Measurements from ENCODE around the gene KRT86. TPM values are rescaled to one million over a fixed set of nuclear protein-coding genes. Genes with fewer than 3 reads are reported as not detected.

KRT86 gene
- total RNA-seq, 1 donor from 2014 or later, result not detected

DNA sequence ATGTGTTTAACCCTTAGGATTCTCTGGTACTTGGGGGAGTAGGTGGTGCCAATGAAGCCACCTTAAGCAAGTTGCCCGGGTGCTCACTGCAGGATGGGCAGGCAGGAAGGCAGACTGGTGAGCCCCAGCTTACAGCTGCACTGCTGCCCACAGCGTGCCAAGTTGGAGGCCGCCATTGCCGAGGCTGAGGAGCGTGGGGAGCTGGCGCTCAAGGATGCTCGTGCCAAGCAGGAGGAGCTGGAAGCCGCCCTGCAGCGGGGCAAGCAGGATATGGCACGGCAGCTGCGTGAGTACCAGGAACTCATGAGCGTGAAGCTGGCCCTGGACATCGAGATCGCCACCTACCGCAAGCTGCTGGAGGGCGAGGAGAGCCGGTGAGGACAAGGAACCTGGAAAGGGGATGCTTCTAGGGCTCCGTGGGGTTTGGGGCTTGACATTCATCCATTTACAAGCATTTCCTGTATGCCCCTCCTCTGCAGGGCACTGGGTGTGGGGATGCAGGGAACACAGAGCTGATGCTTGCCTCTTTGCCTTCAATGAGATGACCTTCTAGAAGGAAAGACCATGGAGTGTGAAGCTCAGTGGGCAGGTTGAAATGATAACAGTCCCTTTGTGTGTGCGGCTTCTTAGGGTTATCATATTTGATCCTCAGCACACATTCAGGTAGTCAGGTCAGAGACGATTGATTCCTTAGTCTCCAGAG is 29.0 kb upstream of the KRT86 start:
- H3K4me1 Mint-ChIP-seq (ENCODE audit: low read depth), result peaks cover 43% of the 10 kb centered on the region
- TF ChIP-seq, protein P1, sequence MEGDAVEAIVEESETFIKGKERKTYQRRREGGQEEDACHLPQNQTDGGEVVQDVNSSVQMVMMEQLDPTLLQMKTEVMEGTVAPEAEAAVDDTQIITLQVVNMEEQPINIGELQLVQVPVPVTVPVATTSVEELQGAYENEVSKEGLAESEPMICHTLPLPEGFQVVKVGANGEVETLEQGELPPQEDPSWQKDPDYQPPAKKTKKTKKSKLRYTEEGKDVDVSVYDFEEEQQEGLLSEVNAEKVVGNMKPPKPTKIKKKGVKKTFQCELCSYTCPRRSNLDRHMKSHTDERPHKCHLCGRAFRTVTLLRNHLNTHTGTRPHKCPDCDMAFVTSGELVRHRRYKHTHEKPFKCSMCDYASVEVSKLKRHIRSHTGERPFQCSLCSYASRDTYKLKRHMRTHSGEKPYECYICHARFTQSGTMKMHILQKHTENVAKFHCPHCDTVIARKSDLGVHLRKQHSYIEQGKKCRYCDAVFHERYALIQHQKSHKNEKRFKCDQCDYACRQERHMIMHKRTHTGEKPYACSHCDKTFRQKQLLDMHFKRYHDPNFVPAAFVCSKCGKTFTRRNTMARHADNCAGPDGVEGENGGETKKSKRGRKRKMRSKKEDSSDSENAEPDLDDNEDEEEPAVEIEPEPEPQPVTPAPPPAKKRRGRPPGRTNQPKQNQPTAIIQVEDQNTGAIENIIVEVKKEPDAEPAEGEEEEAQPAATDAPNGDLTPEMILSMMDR (IDR thresholded peaks at IDR 0.05; ENCODE audit: unreplicated experiment), result no peak
- H3K36me3 Mint-ChIP-seq (ENCODE audit: insufficient read depth), result no peaks in the 10 kb centered on the region
- no peak overlapping the region for H3K4me3 Mint-ChIP-seq (ENCODE audit: low read depth)
- no peak overlapping the region for H3K27ac Mint-ChIP-seq
- H3K9me3 Mint-ChIP-seq (ENCODE audit: low read depth), result no peaks in the 10 kb centered on the region
- DNase-seq (ENCODE audit: low spot score, unreplicated experiment), result no peak
- H3K27me3 Mint-ChIP-seq, result peaks cover 47% of the 10 kb centered on the region

GRCh38 chr12:52245962-52246569 is 28.4 kb upstream of the KRT86 start:
- TF ChIP-seq, protein P1 (IDR thresholded peaks at IDR 0.05; ENCODE audit: unreplicated experiment), result no peak
- H3K4me3 Mint-ChIP-seq (ENCODE audit: low read depth), result no peak overlapping the region
- peaks cover 52% of the 10 kb centered on the region for H3K27me3 Mint-ChIP-seq
- no peaks in the 10 kb centered on the region for H3K9me3 Mint-ChIP-seq (ENCODE audit: low read depth)
- no peaks in the 10 kb centered on the region for H3K36me3 Mint-ChIP-seq (ENCODE audit: insufficient read depth)
- H3K27ac Mint-ChIP-seq, result peak overlapping the region; percentile 77
- H3K4me1 Mint-ChIP-seq (ENCODE audit: low read depth), result peaks cover 43% of the 10 kb centered on the region
- no peak for DNase-seq (ENCODE audit: low spot score, unreplicated experiment)

- Mint-ChIP-seq H3K27me3 (peaks cover 61% of the 10 kb centered on the region), H3K27ac (peak overlapping the region; percentile 91), H3K4me3 (ENCODE audit: low read depth) (peak overlapping the region; percentile 65), H3K9me3 (ENCODE audit: low read depth) (no peaks in the 10 kb centered on the region), H3K36me3 (ENCODE audit: insufficient read depth) (no peaks in the 10 kb centered on the region), H3K4me1 (ENCODE audit: low read depth) (peaks cover 43% of the 10 kb centered on the region)
- DNase-seq (ENCODE audit: low spot score, unreplicated experiment), result no peak
- TF ChIP-seq, protein P1 (IDR thresholded peaks at IDR 0.05; ENCODE audit: unreplicated experiment), result no peak
Measured at GRCh38 chr12:52246720-52247621, 27.5 kb upstream of the KRT86 start.

DNA sequence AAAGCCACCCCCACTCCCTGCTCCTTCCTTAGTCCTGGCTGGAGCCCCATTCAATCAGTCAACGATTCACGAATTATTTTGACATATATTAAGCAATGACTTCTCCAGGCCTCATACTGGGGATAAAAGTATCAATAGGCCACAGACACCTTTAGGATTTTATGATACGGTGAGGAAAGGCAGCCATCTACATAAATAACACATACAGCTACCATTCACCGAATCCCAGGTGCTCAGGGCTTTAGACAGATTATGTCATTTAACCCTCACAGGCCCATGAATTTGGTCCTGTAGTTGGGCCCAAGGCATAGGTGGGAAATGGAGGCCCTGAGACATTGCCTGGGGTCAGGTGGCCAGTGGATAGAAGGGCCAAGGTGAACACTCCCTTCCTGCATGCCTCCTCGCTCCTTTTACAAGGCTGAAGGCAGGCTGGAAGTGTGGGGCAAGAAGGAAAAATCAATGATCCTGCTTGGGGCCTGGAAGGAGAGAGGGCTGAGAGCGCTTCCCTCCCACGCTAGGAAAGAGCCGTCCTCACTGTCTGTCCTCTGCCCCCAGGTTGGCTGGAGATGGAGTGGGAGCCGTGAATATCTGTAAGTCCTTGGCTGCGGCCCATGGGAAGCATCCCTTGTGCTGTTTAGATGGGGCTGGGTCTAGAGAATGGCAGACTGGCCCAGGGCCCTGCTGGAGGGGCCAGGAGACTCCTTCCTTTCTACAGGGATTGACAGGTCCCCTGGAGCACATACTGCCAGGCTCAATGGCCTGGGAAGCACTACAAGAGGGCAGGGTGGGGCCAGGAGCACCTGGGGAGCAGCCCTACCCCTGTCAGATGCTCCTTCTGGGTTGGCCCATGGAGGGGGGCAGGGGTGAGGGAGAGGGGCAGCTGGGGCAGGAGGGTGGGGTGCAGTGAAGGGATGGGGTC is 26.6 kb upstream of the KRT86 start:
- no peak for DNase-seq (ENCODE audit: low spot score, unreplicated experiment)
- Mint-ChIP-seq H3K4me3 (ENCODE audit: low read depth) (peak overlapping the region; percentile 65), H3K9me3 (ENCODE audit: low read depth) (no peaks in the 10 kb centered on the region), H3K27me3 (peaks cover 67% of the 10 kb centered on the region), H3K36me3 (ENCODE audit: insufficient read depth) (no peaks in the 10 kb centered on the region), H3K27ac (peak overlapping the region; percentile 91), H3K4me1 (ENCODE audit: low read depth) (peaks cover 43% of the 10 kb centered on the region)
- TF ChIP-seq, protein P1 (IDR thresholded peaks at IDR 0.05; ENCODE audit: unreplicated experiment), result no peak
